Body of pancreas (tissue), 4 donors: ENCODE measurements around the gene BRD4.

Experiments
- POLR2A ChIP-seq, 3 donors: fragments of 450-650 bp; IDR thresholded peaks; one replicate each; pipeline ENCODE4 v1.6.1; 2016; ENCODE audit warnings: antibody characterized with exemption in 3 of 3, mild to moderate bottlenecking in 2 of 3
- TF ChIP-seq, protein P1 (sequence below), 7 experiments: fragments of 450-650 bp in 4 of 7; fragments of 200-600 bp in 3 of 7; sonication (generic) in 3 of 7; IDR thresholded peaks; one replicate each; pipeline ENCODE4 v1.5.1; 2016 to 2019; ENCODE audit warnings: antibody characterized with exemption in 7 of 7

DNA sequence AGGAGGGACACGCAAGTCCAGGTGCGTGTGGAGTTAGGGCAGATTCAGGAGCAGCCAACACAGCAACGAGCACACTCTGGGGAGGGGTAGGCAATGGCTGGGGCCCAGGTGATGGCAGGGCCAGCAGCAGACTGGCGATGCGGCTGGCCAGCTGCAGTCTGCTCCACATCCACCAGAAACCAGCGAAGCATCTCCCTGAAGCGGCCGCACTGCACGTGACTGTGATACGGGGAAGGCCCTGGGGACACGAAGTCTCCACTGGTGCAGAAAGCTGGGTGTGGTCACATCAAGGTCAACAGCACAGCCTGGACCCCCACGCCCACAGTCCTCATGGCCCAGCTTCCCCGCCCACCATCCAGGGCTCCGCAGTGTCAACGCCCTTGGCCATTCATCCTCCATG is 78.8 kb downstream of the BRD4 start:
- TF ChIP-seq, protein P1, sequence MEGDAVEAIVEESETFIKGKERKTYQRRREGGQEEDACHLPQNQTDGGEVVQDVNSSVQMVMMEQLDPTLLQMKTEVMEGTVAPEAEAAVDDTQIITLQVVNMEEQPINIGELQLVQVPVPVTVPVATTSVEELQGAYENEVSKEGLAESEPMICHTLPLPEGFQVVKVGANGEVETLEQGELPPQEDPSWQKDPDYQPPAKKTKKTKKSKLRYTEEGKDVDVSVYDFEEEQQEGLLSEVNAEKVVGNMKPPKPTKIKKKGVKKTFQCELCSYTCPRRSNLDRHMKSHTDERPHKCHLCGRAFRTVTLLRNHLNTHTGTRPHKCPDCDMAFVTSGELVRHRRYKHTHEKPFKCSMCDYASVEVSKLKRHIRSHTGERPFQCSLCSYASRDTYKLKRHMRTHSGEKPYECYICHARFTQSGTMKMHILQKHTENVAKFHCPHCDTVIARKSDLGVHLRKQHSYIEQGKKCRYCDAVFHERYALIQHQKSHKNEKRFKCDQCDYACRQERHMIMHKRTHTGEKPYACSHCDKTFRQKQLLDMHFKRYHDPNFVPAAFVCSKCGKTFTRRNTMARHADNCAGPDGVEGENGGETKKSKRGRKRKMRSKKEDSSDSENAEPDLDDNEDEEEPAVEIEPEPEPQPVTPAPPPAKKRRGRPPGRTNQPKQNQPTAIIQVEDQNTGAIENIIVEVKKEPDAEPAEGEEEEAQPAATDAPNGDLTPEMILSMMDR (IDR thresholded peaks at IDR 0.05), result no peak
- TF ChIP-seq POLR2A (IDR thresholded peaks at IDR 0.05), result no peak
